OCI-LY7 (cell line): ENCODE measurements around the gene NRIP1.

Experiments used
- EZH2phosphoT487 ChIP-seq: fragments of 200-600 bp; sonication (generic); IDR thresholded peaks from 2 replicates; pipeline ENCODE4 v1.6.1; 2018; ENCODE audit warnings: low read depth, borderline replicate concordance, mild to moderate bottlenecking, mixed run types, antibody characterized with exemption, low read length, moderate library complexity, mixed read lengths
- TF ChIP-seq, protein P1 (sequence below): fragments of 200-600 bp; sonication (generic); conservative IDR thresholded peaks from 2 replicates; pipeline ENCODE4 v1.5.1; 2014; ENCODE audit warnings: mild to moderate bottlenecking, antibody characterized with exemption, low read length, moderate library complexity, mixed read lengths

DNA sequence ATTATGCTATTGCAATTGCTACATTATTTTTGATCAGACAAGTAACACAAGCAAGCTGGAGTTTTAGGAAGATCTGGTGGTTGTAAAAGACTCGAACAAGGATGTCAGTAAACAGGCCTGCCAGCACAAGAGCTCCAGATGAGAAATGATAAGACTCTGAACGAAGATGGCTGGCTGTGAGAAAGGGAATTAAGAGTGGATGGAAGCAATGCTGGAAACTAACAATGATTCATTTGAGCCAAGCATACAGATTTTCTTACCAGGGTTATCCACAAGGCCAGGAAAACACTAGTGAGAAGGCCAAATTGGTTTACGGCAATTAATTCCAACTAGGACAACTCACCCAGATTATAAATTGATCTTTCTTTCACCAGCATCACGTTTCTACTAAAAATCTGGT lies 54.2 kb downstream of the NRIP1 start:
- TF ChIP-seq, protein P1, sequence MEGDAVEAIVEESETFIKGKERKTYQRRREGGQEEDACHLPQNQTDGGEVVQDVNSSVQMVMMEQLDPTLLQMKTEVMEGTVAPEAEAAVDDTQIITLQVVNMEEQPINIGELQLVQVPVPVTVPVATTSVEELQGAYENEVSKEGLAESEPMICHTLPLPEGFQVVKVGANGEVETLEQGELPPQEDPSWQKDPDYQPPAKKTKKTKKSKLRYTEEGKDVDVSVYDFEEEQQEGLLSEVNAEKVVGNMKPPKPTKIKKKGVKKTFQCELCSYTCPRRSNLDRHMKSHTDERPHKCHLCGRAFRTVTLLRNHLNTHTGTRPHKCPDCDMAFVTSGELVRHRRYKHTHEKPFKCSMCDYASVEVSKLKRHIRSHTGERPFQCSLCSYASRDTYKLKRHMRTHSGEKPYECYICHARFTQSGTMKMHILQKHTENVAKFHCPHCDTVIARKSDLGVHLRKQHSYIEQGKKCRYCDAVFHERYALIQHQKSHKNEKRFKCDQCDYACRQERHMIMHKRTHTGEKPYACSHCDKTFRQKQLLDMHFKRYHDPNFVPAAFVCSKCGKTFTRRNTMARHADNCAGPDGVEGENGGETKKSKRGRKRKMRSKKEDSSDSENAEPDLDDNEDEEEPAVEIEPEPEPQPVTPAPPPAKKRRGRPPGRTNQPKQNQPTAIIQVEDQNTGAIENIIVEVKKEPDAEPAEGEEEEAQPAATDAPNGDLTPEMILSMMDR: no peak
- TF ChIP-seq EZH2phosphoT487: no peak
